Ramos (cell line): ENCODE data around the gene MYH14.
"Not testable (repeated sequence)": the region's sequence is repeated elsewhere in the genome, so short reads cannot be mapped to it uniquely, and the experiment has no call there.

Experiments used
- in situ Hi-C: fragments of 300-500 bp; cut with MboI; formaldehyde crosslinking; loops from one replicate; pipeline ENCODE4 v1.14.3; 2022; ENCODE audit warnings: low sequenced_read_pairs; ENCODE audit not compliant: unreplicated experiment

Gene MYH14

DNA sequence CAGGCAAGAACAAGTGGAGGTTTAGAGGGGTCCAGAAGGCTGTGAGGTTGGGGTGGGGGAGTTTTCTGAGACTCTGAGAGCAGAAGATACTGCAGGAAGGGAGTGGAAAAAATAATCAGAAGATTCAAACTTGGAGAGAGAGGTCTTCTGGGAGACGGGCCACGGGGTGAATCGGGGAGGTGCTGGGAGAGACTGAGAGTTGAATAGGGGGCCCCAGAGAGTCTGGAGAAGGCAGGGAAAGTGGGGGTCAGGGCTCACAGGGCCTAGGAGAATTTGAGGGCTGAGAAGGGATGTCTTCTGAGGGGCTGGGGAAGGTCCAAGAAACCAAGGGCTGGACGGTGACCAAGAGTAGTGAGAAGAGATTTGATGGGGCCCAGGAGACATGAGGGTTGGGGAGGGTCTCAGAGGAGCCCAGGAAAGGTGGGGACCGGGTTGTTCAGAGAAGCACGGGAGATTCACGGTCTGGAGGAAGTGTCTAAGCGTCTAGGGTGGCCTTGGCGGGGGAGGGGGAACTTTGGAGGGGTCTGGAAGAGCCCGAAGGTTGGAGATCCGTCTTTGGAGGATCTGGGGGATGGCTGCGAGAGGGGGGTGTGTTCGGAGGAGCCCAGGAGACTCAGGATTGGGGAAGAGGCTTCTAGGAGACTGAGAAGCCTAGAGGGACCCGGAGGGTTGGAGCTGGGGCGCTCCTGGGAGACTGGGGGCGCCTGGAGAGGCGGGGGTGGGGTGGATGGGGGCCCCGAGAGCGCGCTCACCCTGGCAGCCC is 124.2 kb downstream of the MYH14 start:
- in situ Hi-C loops: no loop called here

DNA sequence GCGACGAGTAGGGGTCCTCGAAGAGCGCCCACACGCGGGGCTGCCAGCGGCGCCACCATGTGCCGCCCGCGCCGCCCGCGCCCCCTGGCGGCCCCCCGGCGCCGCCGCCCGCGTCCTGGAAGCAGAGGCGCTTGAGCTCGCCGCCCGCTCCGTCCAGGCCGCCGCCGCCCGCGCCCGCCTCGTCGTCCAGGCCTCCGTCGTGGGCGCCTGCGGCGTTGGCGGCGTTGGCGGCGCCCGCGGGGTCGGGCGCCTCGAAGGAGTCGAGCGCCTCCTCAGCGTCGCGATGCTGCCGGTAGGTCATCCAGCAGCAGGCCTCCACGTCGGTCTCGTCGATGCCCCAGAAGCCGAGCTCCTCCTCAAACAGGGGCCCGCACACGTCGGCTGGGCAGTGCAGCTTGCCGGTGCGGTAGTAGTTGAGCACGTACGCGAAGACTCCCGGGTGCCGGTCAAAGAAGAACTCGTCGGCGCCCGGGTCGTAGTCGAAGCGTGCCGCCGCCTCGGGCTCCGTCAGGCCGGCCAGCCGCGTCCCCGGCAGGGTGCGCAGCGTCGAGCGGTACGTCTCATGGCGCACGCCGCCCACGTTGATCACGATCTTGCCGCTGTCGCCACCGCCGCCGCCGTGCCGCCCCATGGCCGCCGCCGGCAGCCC is 124.9 kb downstream of the MYH14 start:
- in situ Hi-C loops: no loop called here

GRCh38 chr19:50328873-50329145 is 125.4 kb downstream of the MYH14 start:
- in situ Hi-C loops: no loop called here

DNA sequence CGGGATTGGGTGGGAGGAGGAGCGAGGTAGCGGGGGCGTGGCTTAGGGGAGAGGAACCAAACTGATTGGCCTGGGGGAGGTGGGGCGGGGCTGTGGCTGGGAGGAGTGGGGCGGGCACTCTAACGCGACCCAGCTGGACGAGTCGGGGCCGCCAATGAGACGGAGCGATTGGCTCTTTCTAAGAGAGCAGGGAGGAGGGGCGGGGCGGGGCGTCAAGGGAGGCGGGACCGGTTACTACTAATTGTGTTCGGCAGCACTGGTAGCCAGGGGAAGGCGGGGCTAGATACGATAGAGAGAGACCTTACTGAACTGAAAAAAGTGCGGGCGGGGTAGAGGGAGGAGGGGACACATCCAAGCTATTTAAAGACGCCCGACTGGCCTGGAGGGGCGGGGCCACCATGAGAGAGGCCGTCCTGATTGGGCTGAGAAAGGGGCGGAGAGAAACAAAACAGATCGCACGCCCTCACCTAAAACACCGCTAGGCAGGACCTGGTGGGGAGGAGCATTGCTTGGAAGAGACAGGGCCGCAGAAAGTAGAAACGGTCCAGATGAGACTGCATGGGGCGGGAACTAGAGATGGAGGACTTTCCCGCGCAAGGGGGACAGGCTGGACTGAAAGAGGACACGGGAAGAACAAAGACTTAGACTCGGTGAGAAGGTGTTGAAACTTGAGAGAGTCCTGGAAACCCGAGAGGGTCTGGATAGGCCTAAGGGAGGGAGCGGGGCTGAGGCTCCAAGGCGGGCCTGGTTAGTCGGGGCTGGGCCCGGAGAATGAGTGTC is 125.9 kb downstream of the MYH14 start, which contains the start of gene KCNC3:
Gene KCNC3 (minus strand): TSS at position 232 of the 780 bp plus-strand sequence. CDS start 295 bp downstream, outside the sequence.
- in situ Hi-C loops: no loop called here

- in situ Hi-C loops: not testable (repeated sequence)
These were observed 126.5 kb downstream of the MYH14 start for GRCh38 chr19:50329926-50330294.

- in situ Hi-C loops: no loop called here
These were observed 127.1 kb downstream of the MYH14 start for GRCh38 chr19:50330365-50331078.

- in situ Hi-C loops: no loop called here
These were observed 128.0 kb downstream of the MYH14 start for GRCh38 chr19:50331221-50331993.

DNA sequence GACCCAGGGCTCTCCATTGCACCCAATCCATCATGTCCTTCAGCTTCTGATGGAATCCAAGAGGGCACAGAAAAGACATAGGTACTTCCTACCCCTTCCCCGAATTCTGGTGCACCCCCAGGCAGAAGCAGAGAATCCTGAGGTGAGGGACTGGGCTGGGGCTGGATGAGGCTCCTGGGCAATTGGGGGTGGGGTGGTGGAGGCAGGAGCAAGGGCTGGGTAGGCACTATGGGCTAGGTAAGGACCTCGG is 128.5 kb downstream of the MYH14 start:
- in situ Hi-C loops: no loop called here

DNA sequence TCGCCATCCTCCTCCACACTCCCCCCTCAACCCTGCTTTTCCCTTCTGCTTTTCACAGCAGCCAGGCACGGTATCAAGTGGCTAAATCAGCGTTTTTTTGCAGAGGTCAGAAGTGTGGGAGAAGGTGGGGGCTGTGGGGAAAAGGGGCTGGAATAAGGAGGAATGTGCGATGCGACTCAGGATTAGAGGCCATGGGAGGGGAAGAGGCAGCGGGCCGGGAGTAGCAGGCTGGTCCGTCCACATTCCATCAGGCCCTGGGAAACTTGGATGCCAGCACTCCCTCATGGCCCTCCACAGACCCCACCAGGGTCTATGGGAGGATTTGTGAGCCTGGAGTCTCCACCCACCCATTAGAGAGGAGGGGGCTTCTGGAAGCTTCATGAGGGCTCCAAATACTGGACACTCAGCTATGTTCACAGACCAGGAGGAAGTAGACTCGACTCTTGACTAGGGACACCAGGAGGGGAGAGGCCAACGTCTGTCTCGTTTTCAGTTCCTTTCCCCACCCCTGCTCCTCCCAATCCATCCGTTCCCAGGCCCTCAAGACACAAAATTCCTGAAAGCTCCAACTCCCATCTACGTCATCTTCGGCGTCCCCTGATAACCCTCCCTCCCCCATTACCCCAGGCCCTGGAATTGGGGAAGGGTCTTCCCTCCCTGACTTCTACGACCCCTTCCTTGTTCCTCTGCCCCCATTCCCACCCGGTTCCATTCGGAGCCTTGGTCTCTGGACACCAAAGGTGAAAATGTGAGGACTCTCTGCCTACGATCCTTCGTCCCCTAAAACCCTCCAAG is 129.0 kb downstream of the MYH14 start:
- in situ Hi-C loops: no loop called here

- in situ Hi-C loops: no loop called here
These were observed 129.9 kb downstream of the MYH14 start for GRCh38 chr19:50333235-50333736.

DNA sequence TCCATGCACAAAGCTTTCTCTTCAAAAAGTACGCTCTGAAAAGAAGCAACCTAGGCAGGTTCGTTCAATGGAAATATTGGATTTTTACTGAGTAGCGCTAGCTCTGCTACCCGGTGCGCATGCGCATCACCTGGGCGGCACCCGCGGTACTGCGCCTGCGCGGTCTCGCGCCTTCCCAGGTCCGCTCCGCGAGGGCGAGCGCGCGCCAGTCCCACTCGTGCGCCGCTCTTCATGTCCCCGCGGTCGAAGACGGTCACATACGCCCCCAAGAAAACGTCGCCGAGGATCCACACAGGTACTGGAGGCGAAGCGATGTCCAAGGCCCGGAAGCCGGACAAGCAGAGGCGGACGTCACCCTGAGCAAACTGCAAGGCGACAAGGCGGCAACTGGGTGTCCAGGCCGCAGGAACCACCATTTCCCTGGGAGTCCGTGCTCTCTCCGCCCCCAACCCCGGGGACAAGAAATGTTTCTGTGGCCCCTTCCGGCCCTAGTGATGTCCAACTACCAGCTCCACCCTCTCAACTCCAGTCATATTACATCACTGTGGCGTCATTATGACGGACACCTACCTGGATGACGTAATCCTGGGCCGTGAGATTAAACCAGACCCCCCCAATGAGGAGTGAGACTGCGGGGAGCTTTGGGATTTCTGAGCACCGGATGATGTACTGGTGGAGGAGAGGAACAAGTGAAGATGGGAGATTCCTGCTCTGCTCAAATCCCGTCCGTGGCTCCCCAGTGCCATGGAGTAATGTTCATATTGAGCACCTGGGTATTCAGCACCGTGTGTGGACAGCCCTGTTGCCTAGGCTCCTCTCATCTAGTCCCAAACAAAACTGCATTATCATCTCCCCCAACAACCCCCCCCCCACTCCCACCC is 130.6 kb downstream of the MYH14 start:
- in situ Hi-C loops: no loop called here

- in situ Hi-C loops: no loop called here
These were observed 131.5 kb downstream of the MYH14 start for GRCh38 chr19:50334741-50335421.

GRCh38 chr19:50337031-50337430 is 133.6 kb downstream of the MYH14 start:
- in situ Hi-C loops: not testable (repeated sequence)

- in situ Hi-C loops: no loop called here
These were observed 136.9 kb downstream of the MYH14 start for GRCh38 chr19:50340331-50340730.

- in situ Hi-C loops: no loop called here
These were observed 137.7 kb downstream of the MYH14 start for GRCh38 chr19:50341091-50341564.

- in situ Hi-C loops: no loop called here
These were observed 141.4 kb downstream of the MYH14 start for GRCh38 chr19:50344661-50345318.

- in situ Hi-C loops: not testable (repeated sequence)
These were observed 143.7 kb downstream of the MYH14 start for GRCh38 chr19:50347089-50347581.
